IPS-18c (cell line): ENCODE results near the gene PHACTR1.

Experiments used
- H3K4me3 ChIP-seq: 2 replicates; pipeline ENCODE4 v1.7.0; 2013; ENCODE audit warnings: low read depth, mild to moderate bottlenecking, low read length, moderate library complexity; ENCODE audit not compliant: insufficient read depth
- H3K9me3 ChIP-seq: one replicate; pipeline ENCODE4 v1.6.1; 2013; ENCODE audit warnings: mild to moderate bottlenecking, low read length, moderate library complexity; ENCODE audit not compliant: control insufficient read depth, insufficient read depth

Gene PHACTR1

DNA sequence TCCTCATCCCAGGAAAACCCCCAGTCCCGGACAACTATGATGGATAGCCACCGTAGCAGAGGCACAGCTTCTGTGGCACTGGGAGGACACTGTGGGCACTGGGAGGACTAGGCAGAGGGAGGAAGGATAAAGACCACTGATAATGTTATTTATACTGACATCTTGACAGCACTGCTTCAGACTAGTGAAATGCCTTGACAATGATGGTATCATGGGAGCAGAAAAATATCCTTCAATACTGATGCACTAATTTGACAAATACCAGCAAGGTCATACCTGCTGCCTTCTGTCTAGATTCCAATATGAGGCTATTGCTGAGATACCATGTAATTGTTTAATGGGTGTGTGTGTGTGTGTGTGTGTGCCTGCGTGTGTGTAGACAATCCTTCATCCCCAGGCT lies 148.6 kb downstream of the PHACTR1 start:
- no peak overlapping the region for H3K4me3 ChIP-seq
- H3K9me3 ChIP-seq = no peaks in the 10 kb centered on the region

DNA sequence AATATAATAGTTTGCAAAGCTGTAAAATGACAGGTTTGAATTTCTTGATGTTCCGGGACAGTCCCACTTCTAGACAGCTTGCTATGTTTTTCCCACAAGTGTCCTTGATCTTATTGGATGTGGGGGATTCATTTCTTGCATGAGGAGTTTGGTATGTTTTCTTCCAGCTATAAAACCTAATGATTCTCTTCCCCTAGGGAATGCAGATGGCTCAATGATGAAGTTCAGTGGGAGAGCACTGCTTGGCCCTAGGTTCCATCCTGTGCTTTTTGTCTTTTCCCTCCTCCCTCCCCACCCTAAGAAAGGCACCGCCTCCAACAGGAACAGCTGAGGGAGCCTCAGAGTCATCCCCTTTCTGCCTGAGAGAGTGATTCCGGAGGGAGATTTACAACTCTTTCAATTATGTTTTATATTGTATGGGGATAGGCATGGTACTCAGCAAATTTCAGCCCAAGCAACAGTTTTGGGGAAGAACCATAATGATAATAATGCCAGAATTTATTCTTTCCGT lies 149.2 kb downstream of the PHACTR1 start:
- no peak overlapping the region for H3K4me3 ChIP-seq
- H3K9me3 ChIP-seq = no peaks in the 10 kb centered on the region

DNA sequence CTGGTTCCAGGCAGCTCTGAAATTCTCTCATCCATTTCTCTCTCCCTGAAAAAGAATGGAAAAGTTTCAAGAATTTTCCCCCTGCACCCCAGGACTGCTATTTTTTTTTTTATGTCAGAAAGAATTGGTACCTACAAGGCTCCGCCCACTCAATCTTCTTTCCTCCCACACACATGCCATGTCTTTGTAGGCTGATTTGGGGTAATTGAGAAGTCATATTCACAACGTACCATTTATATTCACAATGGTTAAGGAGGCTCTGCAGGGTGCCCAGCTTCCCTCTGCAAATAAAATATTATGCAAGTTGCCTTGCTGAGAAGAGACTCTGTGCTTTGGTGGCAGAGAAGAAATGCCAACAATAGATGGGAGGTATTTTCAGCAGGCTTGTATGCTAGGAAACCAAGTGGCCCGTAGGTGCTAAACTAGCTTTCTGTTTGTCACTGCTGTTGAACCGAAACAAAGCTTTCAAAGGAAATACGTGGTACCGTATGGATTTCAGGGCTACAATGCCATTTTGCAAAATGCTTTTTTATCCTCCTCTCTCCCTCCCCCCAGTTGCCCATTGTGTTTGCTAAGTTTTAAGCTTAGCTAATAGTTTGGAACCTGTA lies 150.0 kb downstream of the PHACTR1 start:
- Histone ChIP-seq H3K9me3 (no peaks in the 10 kb centered on the region), H3K4me3 (no peak overlapping the region)

DNA sequence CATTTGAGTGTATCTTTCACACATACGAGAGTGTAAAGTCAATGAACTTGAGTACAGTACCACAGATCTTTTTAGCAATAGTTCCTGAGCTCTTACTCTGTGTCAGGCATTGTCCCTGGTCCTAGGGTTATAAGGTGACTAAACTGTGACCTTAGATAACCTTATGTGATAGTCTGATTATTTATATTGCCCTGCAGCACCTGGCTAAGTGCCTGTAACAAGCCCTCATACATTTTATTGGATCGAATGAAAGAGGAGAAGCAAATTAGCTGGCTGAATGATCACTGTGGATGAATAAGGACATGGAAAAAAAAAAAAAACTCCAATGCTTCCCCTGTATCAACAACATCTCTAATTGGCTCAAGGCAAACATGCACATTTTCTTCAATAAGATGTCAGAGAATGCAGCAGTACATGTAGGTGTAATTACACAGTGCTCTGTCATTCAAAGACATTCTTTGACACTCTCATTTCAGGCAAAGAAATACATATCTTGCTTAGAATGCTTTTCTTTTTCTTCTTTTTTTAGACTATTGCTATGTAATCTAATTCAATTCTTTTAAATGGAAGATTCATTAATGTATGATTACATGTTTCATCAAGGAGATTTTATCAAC lies 153.4 kb downstream of the PHACTR1 start:
- H3K9me3 ChIP-seq = no peaks in the 10 kb centered on the region
- H3K4me3 ChIP-seq = no peak overlapping the region

DNA sequence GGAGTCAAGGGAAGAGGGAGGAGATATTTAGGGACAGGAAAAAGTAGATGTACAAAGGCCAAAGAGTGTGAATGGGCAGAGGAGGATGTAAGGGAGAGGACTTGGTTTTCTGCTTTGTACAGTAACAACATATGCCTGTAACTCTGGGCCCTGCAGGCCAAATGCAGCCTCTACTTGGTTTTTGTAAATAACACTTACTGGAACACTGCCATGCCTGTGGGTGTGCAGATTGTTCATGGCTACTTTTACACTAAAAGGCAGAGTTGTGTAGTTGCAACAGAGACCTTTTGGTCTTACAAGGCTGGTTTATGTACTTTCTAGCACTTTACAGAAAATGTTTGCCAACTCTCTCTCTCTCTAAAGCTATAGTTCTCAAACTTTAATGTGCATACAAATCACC lies 157.1 kb downstream of the PHACTR1 start:
- H3K9me3 ChIP-seq = no peaks in the 10 kb centered on the region
- no peak overlapping the region for H3K4me3 ChIP-seq

DNA sequence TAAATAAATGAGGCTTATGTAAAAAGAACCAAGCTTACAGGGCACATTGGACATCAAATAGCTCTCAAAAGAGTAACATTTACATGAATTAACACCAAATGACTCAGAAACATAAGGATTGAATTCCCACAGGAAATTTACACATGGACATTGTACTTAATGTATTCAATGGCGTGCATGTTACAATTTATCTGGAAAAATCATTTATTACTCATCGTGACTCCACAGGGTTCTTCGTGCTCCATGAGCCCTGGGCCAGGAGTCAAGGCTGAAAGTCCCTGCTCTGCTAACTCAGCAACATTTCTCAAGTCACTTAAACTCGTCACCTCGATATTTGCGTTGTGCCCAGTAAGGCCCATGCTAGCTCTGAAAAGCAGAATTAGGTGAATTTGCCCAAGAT lies 158.5 kb downstream of the PHACTR1 start:
- no peak overlapping the region for H3K4me3 ChIP-seq
- no peaks in the 10 kb centered on the region for H3K9me3 ChIP-seq

DNA sequence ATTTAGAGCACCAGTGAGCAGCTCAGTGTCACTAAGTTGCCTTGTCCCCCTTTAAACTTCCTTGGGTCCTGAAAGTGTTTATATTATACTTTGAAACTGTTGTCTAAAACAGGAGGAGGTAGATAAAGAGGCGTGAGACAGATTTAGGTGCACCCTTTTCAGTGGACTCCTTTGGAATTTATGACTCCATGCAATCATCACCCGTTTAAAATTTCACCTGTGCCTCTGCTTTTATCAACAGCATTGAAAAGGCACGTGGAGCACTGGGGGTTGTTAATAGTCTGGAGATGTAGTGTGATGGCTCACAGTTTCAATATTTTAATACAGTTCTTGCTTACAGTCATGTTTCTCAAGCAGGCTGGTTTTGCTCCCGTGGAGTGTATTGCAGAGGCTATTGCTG lies 162.2 kb downstream of the PHACTR1 start:
- H3K4me3 ChIP-seq = no peak overlapping the region
- no peaks in the 10 kb centered on the region for H3K9me3 ChIP-seq

DNA sequence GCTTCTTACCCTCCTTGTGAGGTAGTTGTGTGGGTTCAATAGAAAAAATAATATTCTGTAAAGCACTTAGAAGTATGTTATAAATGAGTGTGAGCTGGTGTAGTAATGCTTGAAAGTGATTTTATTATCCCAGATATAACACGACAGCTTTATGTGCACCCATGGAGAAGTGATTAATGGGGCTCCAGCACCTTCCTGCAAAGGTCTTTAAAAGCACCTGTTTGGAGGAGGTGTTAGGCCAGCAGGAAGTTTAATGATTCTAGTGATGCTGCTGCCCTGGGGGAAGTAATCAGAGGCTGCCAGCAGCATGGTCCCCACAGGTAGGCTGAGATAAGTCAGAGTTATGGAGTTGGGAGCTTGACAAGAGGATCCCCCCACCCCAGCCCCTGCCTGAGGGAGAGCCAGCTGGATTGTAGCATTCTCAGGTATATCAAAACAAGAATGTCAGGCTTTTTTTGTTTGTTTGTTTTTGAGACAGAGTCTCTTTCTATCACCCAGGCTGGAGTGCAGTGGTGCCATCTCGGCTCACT lies 166.3 kb downstream of the PHACTR1 start:
- H3K9me3 ChIP-seq = peaks cover 2% of the 10 kb centered on the region
- no peak overlapping the region for H3K4me3 ChIP-seq

DNA sequence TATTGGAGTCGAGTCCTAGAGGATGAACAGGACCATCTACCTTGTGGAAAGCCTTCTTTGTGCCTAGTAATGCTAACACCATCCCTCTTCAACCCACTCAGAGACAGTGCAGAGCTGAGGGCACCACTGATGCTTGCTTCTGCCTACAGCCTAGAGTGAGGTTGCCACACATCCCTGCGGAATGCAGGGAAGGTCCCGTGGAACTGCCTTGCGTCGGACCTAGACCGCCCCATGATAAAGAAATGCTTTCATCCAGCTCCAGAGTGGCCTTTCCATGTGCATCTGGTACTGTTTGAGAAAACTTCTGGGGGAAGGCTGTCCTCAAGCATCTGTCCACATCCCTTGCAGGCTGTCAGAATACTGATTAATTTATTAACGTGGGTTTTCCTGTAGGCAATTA lies 168.4 kb downstream of the PHACTR1 start:
- peaks cover 2% of the 10 kb centered on the region for H3K9me3 ChIP-seq
- H3K4me3 ChIP-seq = no peak overlapping the region; the same call in 1 of the 2 replicates

DNA sequence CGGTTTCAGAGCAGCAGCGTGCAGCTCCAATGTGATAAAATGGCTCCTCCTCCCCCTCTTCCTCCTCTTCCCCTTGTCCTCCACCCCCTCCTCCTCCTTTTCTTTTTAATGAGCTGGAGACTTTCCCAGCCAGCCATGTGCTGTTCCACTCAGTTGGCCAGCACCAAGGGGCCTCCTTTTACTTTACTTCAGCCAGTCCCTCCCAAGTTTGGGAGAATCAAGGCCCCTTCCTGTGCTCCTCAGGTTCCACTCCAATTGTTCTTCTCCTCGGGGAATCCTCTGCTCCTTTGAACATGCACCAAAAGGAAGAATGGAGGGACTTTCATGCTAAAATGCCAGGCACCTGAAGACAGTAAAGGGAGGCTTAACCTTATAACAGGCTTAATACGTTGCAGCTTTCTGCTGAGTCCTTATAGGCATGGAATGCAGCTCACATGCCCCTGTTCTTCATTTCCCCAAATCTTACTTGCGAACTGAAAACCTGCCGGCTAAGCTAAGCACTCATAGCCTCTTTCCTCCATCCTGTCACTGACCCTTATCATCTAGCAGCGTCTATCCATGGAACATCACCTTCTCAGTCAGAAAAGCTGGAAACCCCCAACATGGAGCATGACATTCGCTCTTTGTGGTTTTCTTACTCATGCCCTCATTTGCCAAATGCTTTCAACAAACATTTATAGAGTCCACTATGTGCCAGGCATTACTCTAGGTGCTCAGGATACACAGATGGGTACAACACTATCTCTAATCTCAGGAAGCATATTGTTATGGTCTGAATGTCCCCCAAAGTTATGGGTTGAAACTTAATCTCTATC lies 170.6 kb downstream of the PHACTR1 start:
- Histone ChIP-seq H3K4me3 (no peak overlapping the region), H3K9me3 (peaks cover 7% of the 10 kb centered on the region)

DNA sequence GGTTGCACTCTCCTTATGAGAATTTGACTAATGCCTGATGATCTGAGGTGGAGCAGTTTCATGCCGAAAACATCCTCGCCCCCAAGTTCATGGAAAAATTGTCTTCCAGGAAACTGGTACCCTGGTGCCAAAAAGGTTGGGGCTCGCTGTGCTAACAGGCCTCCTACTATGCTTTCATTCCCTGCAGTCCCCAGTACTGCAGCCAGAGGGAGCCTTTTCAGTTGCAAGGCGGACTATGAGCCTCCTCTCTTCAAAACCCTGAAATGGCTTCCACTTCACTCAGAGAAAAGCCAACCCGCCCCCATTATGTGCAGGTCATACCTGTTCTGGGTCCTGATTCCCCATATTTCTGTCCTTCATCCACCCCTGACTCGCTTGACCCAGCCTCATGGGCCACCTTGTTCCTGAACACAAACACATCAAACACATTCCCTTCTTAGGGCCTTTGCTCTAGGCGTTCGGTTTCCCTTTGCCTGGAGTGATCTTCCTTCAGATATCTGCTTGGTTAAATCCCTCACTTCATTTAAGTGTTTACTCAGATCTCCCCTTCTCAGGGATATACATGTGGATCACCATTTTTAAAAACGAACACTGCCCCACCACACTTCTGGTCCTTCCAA lies 173.7 kb downstream of the PHACTR1 start:
- peaks cover 5% of the 10 kb centered on the region for H3K9me3 ChIP-seq
- H3K4me3 ChIP-seq = no peak overlapping the region

DNA sequence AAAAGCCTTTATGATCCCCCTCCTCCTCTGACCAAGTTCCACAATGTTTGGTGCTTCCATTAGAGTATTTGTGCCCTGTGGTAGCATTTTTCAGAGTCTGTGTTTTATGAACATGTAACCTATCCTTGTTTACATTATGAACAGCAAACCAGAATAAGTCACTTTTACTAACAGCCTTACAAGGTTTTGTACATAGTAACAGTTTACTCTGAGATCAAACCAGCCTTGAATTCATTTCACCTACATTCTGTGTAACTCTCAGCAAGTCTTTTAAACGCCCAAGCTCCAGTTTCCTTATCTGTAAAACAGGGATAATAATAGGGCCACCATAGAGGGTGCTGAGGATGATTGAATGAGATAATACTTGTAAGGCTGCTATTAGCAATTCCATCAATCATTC lies 175.0 kb downstream of the PHACTR1 start:
- H3K4me3 ChIP-seq = no peak overlapping the region
- H3K9me3 ChIP-seq = peaks cover 5% of the 10 kb centered on the region

DNA sequence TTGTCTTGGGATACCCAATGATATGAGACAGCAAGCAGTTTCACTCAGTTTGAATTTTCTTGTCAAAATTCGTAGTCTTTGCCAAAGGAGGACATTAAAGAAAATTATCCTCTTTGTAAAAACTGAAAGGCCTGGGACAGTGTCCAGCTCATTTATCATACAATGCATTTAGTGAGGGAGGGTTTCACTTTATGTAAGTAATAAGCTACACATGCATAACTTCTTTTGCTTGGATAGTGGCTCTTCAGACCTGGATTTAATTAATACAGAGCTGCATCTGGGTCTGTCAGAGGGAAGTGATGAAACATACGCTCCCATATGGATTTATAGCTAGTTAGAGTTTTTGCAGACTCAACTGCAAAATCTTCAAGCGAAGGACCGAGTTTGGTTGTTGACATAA lies 175.6 kb downstream of the PHACTR1 start:
- no peak overlapping the region for H3K4me3 ChIP-seq
- H3K9me3 ChIP-seq = peaks cover 5% of the 10 kb centered on the region

DNA sequence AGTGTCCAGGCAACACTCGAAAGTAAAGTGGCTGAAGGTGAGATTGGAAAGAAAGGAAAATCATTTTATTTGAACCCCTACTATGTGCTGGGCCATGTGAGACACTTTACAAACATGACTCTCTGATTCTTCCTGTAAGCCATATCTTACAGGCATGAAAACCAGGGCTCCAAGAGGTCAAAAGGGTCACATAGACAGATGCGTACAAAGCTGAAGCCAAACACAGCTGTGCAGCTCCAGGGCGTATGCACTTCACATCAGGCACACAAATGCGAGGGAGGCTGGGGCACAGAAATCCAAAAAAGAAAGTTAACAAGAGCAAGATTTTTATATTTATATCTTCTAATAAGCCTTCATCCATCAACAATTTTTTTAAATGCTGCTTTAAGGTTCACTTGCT lies 176.5 kb downstream of the PHACTR1 start:
- Histone ChIP-seq H3K4me3 (no peak overlapping the region), H3K9me3 (peaks cover 5% of the 10 kb centered on the region)

DNA sequence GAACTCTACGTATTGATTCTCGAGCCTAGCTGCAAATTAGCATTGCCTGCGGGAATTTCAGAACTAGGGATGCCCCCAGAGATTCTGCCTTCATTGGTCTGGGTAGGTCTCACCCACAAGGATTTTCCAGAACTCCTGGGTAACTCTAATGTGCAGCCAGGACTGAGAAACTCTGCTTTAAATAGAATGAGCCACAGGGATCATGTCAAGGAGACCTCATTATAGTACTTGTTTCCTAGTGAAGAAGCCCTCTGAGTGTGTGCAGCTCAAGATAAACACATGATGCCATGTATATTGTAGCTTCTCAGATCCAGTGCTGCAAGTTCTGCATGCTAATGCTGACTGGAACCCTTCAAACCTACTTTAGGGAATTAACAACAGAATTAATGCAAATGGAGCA lies 179.2 kb downstream of the PHACTR1 start:
- no peak overlapping the region for H3K4me3 ChIP-seq
- H3K9me3 ChIP-seq = no peaks in the 10 kb centered on the region

DNA sequence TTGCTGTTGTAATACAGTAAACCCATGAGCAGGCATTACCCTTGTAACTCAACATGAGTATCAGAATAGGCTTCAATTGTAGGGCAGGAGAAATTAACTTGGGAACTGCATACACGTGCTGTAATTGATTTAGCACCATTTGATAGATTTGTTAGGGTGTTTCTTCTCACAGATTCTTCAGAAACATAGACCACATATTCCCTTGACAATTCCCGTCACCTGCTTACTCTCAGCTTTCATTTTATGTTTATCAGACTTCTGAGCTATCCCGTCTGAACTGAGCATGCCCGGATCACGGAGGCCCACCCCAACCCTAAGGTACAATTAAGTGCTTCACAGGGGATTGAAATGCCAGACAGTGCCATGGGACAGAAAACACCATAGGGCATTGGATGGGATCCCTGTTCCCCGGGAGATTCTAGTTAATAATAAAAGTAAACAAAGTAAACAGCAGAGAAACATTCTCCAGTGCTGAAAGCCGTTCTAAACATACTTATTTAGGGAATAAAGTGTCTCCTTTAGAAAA lies 179.7 kb downstream of the PHACTR1 start:
- H3K4me3 ChIP-seq = no peak overlapping the region
- no peaks in the 10 kb centered on the region for H3K9me3 ChIP-seq

DNA sequence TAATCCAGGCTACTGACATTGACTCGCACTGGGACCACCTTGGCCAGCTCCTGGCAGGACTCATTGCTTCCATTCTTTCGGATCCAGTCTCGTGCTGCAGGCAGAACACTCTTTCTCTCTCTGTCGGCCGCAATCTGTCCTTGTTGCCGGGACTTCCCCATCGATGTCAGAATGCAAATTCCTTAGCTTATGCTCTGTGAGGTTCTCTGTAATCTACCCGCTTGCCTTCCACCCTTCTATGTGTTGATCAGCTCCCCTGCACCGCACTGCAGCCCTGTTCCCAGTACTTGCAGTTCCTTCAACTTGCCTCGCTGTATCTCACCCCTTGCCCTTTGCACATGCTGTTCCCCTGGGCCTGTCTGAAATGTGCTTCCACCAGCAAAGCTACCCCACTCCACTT lies 182.0 kb downstream of the PHACTR1 start:
- Histone ChIP-seq H3K4me3 (no peak overlapping the region), H3K9me3 (no peaks in the 10 kb centered on the region)
